CD4-positive, alpha-beta memory T cell (primary cell): ENCODE results near the gene VCAN. TPM values are rescaled to one million over a fixed set of nuclear protein-coding genes. Genes with fewer than 3 reads are reported as not detected.
"Not testable (repeated sequence)": the region's sequence is repeated elsewhere in the genome, so short reads cannot be mapped to it uniquely, and the experiment has no call there.

Experiments used
- CTCF ChIA-PET: fragments of 350-600 bp; sonication (Branson Sonifier 250); formaldehyde crosslinking; loops from one replicate; lab custom pipeline; 2021; ENCODE audit warnings: inconsistent platforms; ENCODE audit not compliant: partially characterized antibody; lab: Charles Lee
- POLR2A ChIA-PET: fragments of 350-600 bp; sonication (Branson Sonifier 250); formaldehyde crosslinking; loops from one replicate; lab custom pipeline; 2021; ENCODE audit not compliant: partially characterized antibody; lab: Charles Lee
- DNase-seq, 5 donors: peaks; one replicate each; pipeline versions ENCODE4 v3.0.0 to v3.0.0-alpha.2; 2020 to 2022; ENCODE audit warnings: mixed read lengths in 1 of 5
- H3K27ac ChIP-seq: one replicate; pipeline ENCODE4 v1.7.0; 2013; ENCODE audit warnings: low read depth, low read length
- H3K27me3 ChIP-seq: 2 replicates; pipeline ENCODE4 v1.7.0; 2013; ENCODE audit warnings: mild to moderate bottlenecking, low read length, moderate library complexity; ENCODE audit not compliant: insufficient read depth
- H3K36me3 ChIP-seq: 2 replicates; pipeline ENCODE4 v1.7.0; 2013; ENCODE audit warnings: mild to moderate bottlenecking, low read length, moderate library complexity; ENCODE audit not compliant: insufficient read depth
- H3K4me1 ChIP-seq: 2 replicates; pipeline ENCODE4 v1.7.0; 2013; ENCODE audit warnings: mild to moderate bottlenecking, low read length, moderate library complexity; ENCODE audit not compliant: insufficient read depth
- H3K4me3 ChIP-seq, 2 donors: one replicate each; pipeline ENCODE4 v1.7.0; 2013; ENCODE audit warnings: low read length in 2 of 2, mild to moderate bottlenecking in 1 of 2
- H3K9me3 ChIP-seq, 2 donors: one replicate each; pipeline ENCODE4 v1.7.0; 2013; ENCODE audit warnings: low read length in 2 of 2, control low read depth in 1 of 2; ENCODE audit not compliant: control insufficient read depth in 1 of 2
- H3K27ac Mint-ChIP-seq, 7 donors: one replicate each; pipeline ENCODE4 v1.8.0; 2020 to 2021; ENCODE audit warnings: mixed read lengths in 7 of 7, mild to moderate bottlenecking in 6 of 7, inconsistent platforms in 3 of 7, moderate library complexity in 3 of 7
- H3K27me3 Mint-ChIP-seq, 2 donors: one replicate each; pipeline ENCODE4 v1.8.0; 2020 to 2021; ENCODE audit warnings: mixed read lengths in 2 of 2
- H3K36me3 Mint-ChIP-seq, 2 donors: one replicate each; pipeline ENCODE4 v1.8.0; 2020 to 2021; ENCODE audit warnings: mixed read lengths in 2 of 2, inconsistent platforms in 1 of 2, mild to moderate bottlenecking in 1 of 2
- H3K4me1 Mint-ChIP-seq, 4 donors: one replicate each; pipeline ENCODE4 v1.8.0; 2020 to 2021; ENCODE audit warnings: mixed read lengths in 4 of 4, mild to moderate bottlenecking in 1 of 4
- H3K4me3 Mint-ChIP-seq, 8 donors: one replicate each; pipeline ENCODE4 v1.8.0; 2020 to 2021; ENCODE audit warnings: mixed read lengths in 8 of 8, mild to moderate bottlenecking in 7 of 8, moderate library complexity in 6 of 8, inconsistent platforms in 3 of 8
- H3K9me3 Mint-ChIP-seq, 8 donors: one replicate each; pipeline ENCODE4 v1.8.0; 2020 to 2021; ENCODE audit warnings: mixed read lengths in 8 of 8, mild to moderate bottlenecking in 5 of 8, inconsistent platforms in 3 of 8, moderate library complexity in 1 of 8
- intact Hi-C: fragments of 100-400 bp; cut with micrococcal nuclease; formaldehyde crosslinking; loops from one replicate; pipeline ENCODE4 v1.15.1; 2023
- polyA plus RNA-seq, 2 donors: library from polyadenylated mRNA; unstranded; fragments of 300-500 nt; fragmentation: Illumina TruSeq; gene quantifications; one replicate each; pipeline ENCODE4 v1.2.3, GENCODE V29; 2021
- total RNA-seq, 2 experiments: library from RNA; stranded (reverse); gene quantifications; one replicate each; pipeline ENCODE4 v1.2.3, GENCODE V29; 2021

Gene VCAN
- total and polyA plus RNA-seq, 4 experiments from 2014 or later = 0.05 to 0.09 (median 0.06) TPM; not detected in 1

DNA sequence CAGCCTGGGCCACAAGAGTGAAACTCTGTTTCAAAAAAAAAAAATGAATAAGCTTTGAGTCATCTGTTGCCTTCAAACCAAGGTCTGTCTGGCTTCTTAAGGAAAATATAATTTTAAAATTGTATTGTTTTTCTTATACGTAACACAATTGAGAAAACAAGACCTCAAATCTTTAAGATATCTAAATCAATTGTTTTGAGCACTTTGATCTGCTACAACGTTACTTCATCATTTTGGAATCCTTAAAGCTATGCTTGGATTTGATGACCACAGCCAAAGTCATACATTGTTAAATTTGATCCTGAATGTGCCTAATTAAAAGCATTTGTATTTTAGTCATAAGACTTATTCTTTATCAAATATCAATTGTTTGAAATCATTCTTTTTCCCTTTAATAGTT lies 37.7 kb upstream of the VCAN start:
- no peak overlapping the region for H3K27ac ChIP-seq
- CTCF ChIA-PET = no interaction called here
- Mint-ChIP-seq H3K4me3 (no peak overlapping the region), H3K27me3 (no peaks in the 10 kb centered on the region), H3K27ac (no peak overlapping the region), H3K36me3 (no peaks in the 10 kb centered on the region), H3K9me3 (peaks cover 0 to 4% (median 0%) of the 10 kb centered on the region in 8 donors), H3K4me1 (no peaks in the 10 kb centered on the region)
- H3K36me3 ChIP-seq = no peaks in the 10 kb centered on the region
- no peaks in the 10 kb centered on the region for H3K27me3 ChIP-seq
- H3K9me3 ChIP-seq = no peaks in the 10 kb centered on the region
- H3K4me3 ChIP-seq = no peak overlapping the region
- no peak for DNase-seq
- POLR2A ChIA-PET = no interaction called here
- no peaks in the 10 kb centered on the region for H3K4me1 ChIP-seq
- intact Hi-C loops = no loop called here

DNA sequence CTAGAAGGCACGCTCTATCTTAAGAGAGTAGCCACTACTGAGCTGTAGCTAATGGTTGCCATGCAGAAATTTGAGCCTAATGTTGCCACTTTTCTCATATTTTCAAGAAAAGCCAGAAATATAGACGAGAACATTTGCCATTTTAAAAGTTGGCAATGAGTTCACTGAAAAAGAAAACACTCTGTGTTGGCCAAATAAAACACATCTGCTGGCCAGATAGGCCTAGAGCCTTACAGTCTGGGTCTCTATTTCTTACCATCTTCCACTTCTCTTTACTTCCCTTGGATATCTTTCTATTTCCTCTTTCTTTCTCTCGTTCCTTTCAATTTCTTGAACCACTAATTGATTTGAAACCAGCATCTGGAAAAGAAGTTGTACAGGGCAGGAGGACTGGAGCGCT lies 36.6 kb upstream of the VCAN start:
- H3K4me1 ChIP-seq = no peaks in the 10 kb centered on the region
- H3K27ac ChIP-seq = no peak overlapping the region
- intact Hi-C loops = no loop called here
- Mint-ChIP-seq H3K27me3 (peaks cover 0 to 4% of the 10 kb centered on the region in 2 donors), H3K36me3 (no peaks in the 10 kb centered on the region), H3K4me3 (no peak overlapping the region), H3K4me1 (no peaks in the 10 kb centered on the region), H3K9me3 (peaks cover 0 to 4% (median 0%) of the 10 kb centered on the region in 8 donors), H3K27ac (peak overlapping the region in 1 of 7 donors; percentile 13)
- no peaks in the 10 kb centered on the region for H3K9me3 ChIP-seq
- H3K4me3 ChIP-seq = no peak overlapping the region
- no peaks in the 10 kb centered on the region for H3K36me3 ChIP-seq
- CTCF ChIA-PET = no interaction called here
- H3K27me3 ChIP-seq = no peaks in the 10 kb centered on the region
- DNase-seq = no peak
- POLR2A ChIA-PET = no interaction called here

DNA sequence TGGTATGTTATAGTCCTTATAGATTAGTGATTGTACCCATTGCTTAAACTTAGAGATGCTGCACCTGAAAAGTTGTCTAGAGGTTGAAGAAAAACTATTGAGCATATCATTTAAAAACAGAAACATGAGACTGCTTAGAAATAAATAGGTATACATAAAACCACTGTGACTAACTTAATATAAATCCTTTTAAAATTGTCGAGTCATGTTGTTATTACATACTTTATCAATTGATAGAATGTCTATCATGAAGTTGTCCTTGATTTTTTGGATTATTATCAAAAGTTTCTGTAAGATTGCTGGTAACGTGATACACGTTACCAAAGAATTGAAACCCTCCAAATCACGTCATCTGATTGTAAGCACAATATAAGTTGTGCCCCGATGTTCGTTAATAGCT lies 35.3 kb upstream of the VCAN start:
- Histone ChIP-seq H3K27me3 (no peaks in the 10 kb centered on the region), H3K27ac (no peak overlapping the region), H3K4me3 (no peak overlapping the region), H3K36me3 (no peaks in the 10 kb centered on the region), H3K9me3 (no peaks in the 10 kb centered on the region), H3K4me1 (no peaks in the 10 kb centered on the region)
- no peak overlapping the region for H3K4me3 Mint-ChIP-seq
- H3K27me3 Mint-ChIP-seq = peaks cover 0 to 4% of the 10 kb centered on the region in 2 donors
- H3K27ac Mint-ChIP-seq = no peak overlapping the region
- H3K36me3 Mint-ChIP-seq = no peaks in the 10 kb centered on the region
- no peaks in the 10 kb centered on the region for H3K4me1 Mint-ChIP-seq
- peaks cover 0 to 4% (median 0%) of the 10 kb centered on the region in 8 donors for H3K9me3 Mint-ChIP-seq
- intact Hi-C loops = no loop called here
- DNase-seq = no peak
- ChIA-PET CTCF (no interaction called here), POLR2A (no interaction called here)

DNA sequence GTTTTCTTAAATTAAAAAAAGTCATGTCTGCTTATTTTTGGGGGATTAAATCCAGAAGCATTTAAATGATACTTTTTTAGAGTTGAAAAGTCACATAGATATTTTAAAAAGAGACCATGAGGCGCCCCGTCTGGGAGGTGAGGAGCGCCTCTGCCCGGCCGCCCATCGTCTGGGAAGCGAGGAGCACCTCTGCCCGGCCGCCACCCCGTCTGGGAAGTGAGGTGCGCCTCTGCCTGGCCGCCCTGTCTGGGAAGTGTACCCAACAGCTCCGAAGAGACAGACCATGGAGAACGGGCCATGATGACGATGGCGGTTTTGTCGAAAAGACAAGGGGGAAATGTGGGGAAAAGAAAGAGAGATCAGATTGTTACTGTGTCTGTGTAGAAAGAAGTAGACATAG lies 33.8 kb upstream of the VCAN start:
- H3K27me3 ChIP-seq, H3K9me3 ChIP-seq, H3K36me3 ChIP-seq, H3K4me3 ChIP-seq, H3K4me1 ChIP-seq, H3K9me3 Mint-ChIP-seq, POLR2A ChIA-PET, H3K4me1 Mint-ChIP-seq, H3K27ac ChIP-seq, CTCF ChIA-PET, H3K4me3 Mint-ChIP-seq, H3K27me3 Mint-ChIP-seq, H3K27ac Mint-ChIP-seq, DNase-seq, H3K36me3 Mint-ChIP-seq, intact Hi-C loops: not testable (repeated sequence)

DNA sequence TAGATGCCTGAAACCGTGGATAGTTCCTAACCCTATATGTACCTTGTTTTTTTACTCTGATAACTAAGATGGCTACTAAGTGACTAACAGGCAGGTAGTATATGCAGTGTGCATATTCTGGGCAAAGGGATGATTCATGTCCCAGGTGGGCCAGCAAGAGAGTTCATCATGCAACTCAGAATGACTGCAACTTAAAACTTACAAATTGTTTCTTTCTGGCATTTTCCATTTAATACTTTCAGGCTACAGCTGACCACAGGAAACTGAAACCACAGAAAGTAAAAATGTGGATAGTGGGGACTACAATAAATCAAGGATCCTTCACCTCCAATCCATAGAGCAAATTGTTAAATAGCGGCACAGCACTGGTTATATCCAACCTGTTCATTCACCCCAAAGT lies 30.7 kb upstream of the VCAN start:
- Histone ChIP-seq H3K36me3 (no peaks in the 10 kb centered on the region), H3K27ac (no peak overlapping the region), H3K27me3 (no peaks in the 10 kb centered on the region), H3K9me3 (no peaks in the 10 kb centered on the region), H3K4me1 (no peaks in the 10 kb centered on the region), H3K4me3 (no peak overlapping the region)
- no peaks in the 10 kb centered on the region for H3K36me3 Mint-ChIP-seq
- intact Hi-C loops = no loop called here
- no peak overlapping the region for H3K27ac Mint-ChIP-seq
- peaks cover 0 to 4% (median 0%) of the 10 kb centered on the region in 8 donors for H3K9me3 Mint-ChIP-seq
- no peak for DNase-seq
- H3K4me1 Mint-ChIP-seq = no peaks in the 10 kb centered on the region
- H3K27me3 Mint-ChIP-seq = peaks cover 0 to 4% of the 10 kb centered on the region in 2 donors
- no peak overlapping the region for H3K4me3 Mint-ChIP-seq
- CTCF ChIA-PET = no interaction called here
- POLR2A ChIA-PET = no interaction called here

DNA sequence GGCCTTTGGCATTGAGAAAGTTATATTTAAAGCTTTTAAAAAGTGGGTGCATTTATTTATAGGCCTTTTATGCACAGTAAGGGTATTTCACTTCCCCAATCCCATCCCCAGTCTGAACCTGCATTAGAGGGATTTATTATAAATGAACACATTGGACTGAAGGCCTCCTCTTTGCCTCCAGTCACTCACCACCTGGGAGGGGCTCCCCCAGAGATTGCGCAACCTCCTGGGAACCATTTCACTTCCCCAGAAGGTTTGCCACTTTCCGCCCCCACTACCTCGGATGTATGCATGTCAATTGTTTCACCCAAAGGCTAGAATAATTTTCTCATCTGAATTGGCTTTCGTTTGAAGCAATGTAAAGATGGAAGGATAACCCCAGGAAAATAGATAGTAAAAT lies 29.8 kb upstream of the VCAN start:
- intact Hi-C loops = no loop called here
- H3K4me1 Mint-ChIP-seq = no peaks in the 10 kb centered on the region
- CTCF ChIA-PET = no interaction called here

DNA sequence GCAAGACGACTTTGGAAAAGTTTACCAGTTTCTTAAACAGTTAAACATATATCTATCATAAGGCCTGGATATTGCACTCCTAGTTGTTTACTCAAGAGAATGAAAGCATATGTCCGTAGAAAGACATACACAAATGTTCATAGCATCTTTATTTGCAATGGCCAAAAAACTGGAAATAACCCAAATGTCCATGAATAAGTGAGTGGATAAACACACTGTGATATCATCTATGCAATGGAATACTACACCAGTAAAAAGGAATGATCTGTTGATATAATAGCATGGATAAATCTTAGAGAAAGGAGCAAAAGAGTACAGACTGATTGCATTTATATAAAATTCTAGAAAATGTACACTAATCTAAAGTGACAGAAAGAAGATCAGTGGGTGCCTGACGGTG lies 28.0 kb upstream of the VCAN start:
- Mint-ChIP-seq H3K36me3 (no peaks in the 10 kb centered on the region), H3K4me3 (no peak overlapping the region), H3K27me3 (peaks cover 0 to 4% of the 10 kb centered on the region in 2 donors), H3K27ac (no peak overlapping the region), H3K9me3 (no peaks in the 10 kb centered on the region), H3K4me1 (no peaks in the 10 kb centered on the region)
- Histone ChIP-seq H3K4me1 (no peaks in the 10 kb centered on the region), H3K27me3 (no peaks in the 10 kb centered on the region), H3K4me3 (no peak overlapping the region), H3K36me3 (no peaks in the 10 kb centered on the region), H3K9me3 (no peaks in the 10 kb centered on the region), H3K27ac (no peak overlapping the region)
- ChIA-PET CTCF (no interaction called here), POLR2A (no interaction called here)
- no peak for DNase-seq
- intact Hi-C loops = no loop called here

More for the DNA sequence above, 29.8 kb upstream of the VCAN start:
- no peaks in the 10 kb centered on the region for H3K4me1 ChIP-seq
- POLR2A ChIA-PET = no interaction called here
- no peak for DNase-seq
- H3K27me3 ChIP-seq = no peaks in the 10 kb centered on the region
- H3K36me3 ChIP-seq = no peaks in the 10 kb centered on the region
- Mint-ChIP-seq H3K4me3 (no peak overlapping the region), H3K36me3 (no peaks in the 10 kb centered on the region), H3K27ac (no peak overlapping the region), H3K27me3 (peaks cover 0 to 4% of the 10 kb centered on the region in 2 donors), H3K9me3 (peaks cover 0 to 1% (median 0%) of the 10 kb centered on the region in 8 donors)
- no peak overlapping the region for H3K4me3 ChIP-seq
- no peaks in the 10 kb centered on the region for H3K9me3 ChIP-seq
- no peak overlapping the region for H3K27ac ChIP-seq

DNA sequence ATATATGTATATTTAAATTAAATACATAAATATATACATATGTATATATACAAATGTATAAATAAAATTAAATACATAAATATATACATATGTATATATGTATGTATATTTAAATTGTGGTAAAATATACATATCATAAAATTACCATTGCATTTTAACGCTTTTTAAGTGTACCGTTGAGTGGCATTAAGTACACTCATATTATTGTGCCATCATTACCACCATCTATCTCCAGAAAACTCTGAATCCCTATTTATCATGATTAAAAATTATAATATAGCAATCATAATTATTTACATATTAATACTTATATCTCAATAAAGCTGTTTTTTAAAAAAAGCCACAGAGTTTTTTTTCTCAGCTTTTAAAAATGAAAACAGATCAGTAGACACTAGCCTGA lies 27.1 kb upstream of the VCAN start:
- no peaks in the 10 kb centered on the region for H3K9me3 Mint-ChIP-seq
- Histone ChIP-seq H3K4me3 (no peak overlapping the region), H3K27ac (no peak overlapping the region), H3K36me3 (no peaks in the 10 kb centered on the region), H3K27me3 (no peaks in the 10 kb centered on the region), H3K4me1 (no peaks in the 10 kb centered on the region), H3K9me3 (no peaks in the 10 kb centered on the region)
- intact Hi-C loops = no loop called here
- ChIA-PET POLR2A (no interaction called here), CTCF (no interaction called here)
- no peak overlapping the region for H3K4me3 Mint-ChIP-seq
- no peak for DNase-seq
- H3K36me3 Mint-ChIP-seq = no peaks in the 10 kb centered on the region
- peaks cover 0 to 1% of the 10 kb centered on the region in 2 donors for H3K27me3 Mint-ChIP-seq
- H3K27ac Mint-ChIP-seq = no peak overlapping the region
- no peaks in the 10 kb centered on the region for H3K4me1 Mint-ChIP-seq
